ENCODE results near the gene KIF21B.
A peak's percentile ranks its signal among the peaks of the same experiment; 100 is the strongest.

- TF ChIP-seq CTCF (IDR thresholded peaks at IDR 0.05; ENCODE audit: insufficient read depth, low read length) (no peak), POLR2AphosphoS5 (IDR thresholded peaks at IDR 0.05; ENCODE audit: low read depth) (peak; percentile 49; the same call in 1 of the 2 replicates), SPI1 (IDR thresholded peaks at IDR 0.05; ENCODE audit: borderline replicate concordance, low read depth) (peak; percentile 74)
These were observed 84.6 kb downstream of the KIF21B start for GRCh38 chr1:200938955-200939354.

Measured in HL-60 (cell line).